Measurements from ENCODE around the gene TSPAN10. TPM values are rescaled to one million over a fixed set of nuclear protein-coding genes. Genes with fewer than 3 reads are reported as not detected.

Gene TSPAN10
- total RNA-seq, 1 donor from 2014 or later: not detected

GRCh38 chr17:81656835-81657234, 19.8 kb downstream of the TSPAN10 start:
- no peak for TF ChIP-seq CTCF (IDR thresholded peaks at IDR 0.05; ENCODE audit: partially characterized antibody, unreplicated experiment)
- H3K9me3 Mint-ChIP-seq (ENCODE audit: unreplicated experiment): peaks cover 2% of the 10 kb centered on the region
- no peak for DNase-seq
- H3K36me3 Mint-ChIP-seq (ENCODE audit: unreplicated experiment): no peaks in the 10 kb centered on the region
- H3K4me3 Mint-ChIP-seq (ENCODE audit: unreplicated experiment): no peak overlapping the region
- H3K4me1 Mint-ChIP-seq (ENCODE audit: low read depth, unreplicated experiment): peaks cover 4% of the 10 kb centered on the region
- peaks cover 4% of the 10 kb centered on the region for H3K27me3 Mint-ChIP-seq (ENCODE audit: unreplicated experiment)
- H3K27ac Mint-ChIP-seq (ENCODE audit: unreplicated experiment): no peak overlapping the region

GRCh38 chr17:81659038-81659437, 22.0 kb downstream of the TSPAN10 start:
- TF ChIP-seq CTCF (IDR thresholded peaks at IDR 0.05; ENCODE audit: partially characterized antibody, unreplicated experiment): no peak
- H3K9me3 Mint-ChIP-seq (ENCODE audit: unreplicated experiment): peaks cover 3% of the 10 kb centered on the region
- H3K27me3 Mint-ChIP-seq (ENCODE audit: unreplicated experiment): no peaks in the 10 kb centered on the region
- H3K36me3 Mint-ChIP-seq (ENCODE audit: unreplicated experiment): no peaks in the 10 kb centered on the region
- peaks cover 3% of the 10 kb centered on the region for H3K4me1 Mint-ChIP-seq (ENCODE audit: low read depth, unreplicated experiment)
- no peak overlapping the region for H3K27ac Mint-ChIP-seq (ENCODE audit: unreplicated experiment)
- no peak for DNase-seq
- no peak overlapping the region for H3K4me3 Mint-ChIP-seq (ENCODE audit: unreplicated experiment)

GRCh38 chr17:81660441-81660840, 23.4 kb downstream of the TSPAN10 start:
- no peaks in the 10 kb centered on the region for H3K27me3 Mint-ChIP-seq (ENCODE audit: unreplicated experiment)
- no peak overlapping the region for H3K4me3 Mint-ChIP-seq (ENCODE audit: unreplicated experiment)
- DNase-seq: no peak
- no peaks in the 10 kb centered on the region for H3K36me3 Mint-ChIP-seq (ENCODE audit: unreplicated experiment)
- peaks cover 4% of the 10 kb centered on the region for H3K9me3 Mint-ChIP-seq (ENCODE audit: unreplicated experiment)
- H3K27ac Mint-ChIP-seq (ENCODE audit: unreplicated experiment): no peak overlapping the region
- no peak for TF ChIP-seq CTCF (IDR thresholded peaks at IDR 0.05; ENCODE audit: partially characterized antibody, unreplicated experiment)
- H3K4me1 Mint-ChIP-seq (ENCODE audit: low read depth, unreplicated experiment): peaks cover 5% of the 10 kb centered on the region

GRCh38 chr17:81662002-81662401, 25.0 kb downstream of the TSPAN10 start:
- H3K27ac Mint-ChIP-seq (ENCODE audit: unreplicated experiment): no peak overlapping the region
- peaks cover 13% of the 10 kb centered on the region for H3K4me1 Mint-ChIP-seq (ENCODE audit: low read depth, unreplicated experiment)
- peaks cover 4% of the 10 kb centered on the region for H3K9me3 Mint-ChIP-seq (ENCODE audit: unreplicated experiment)
- H3K36me3 Mint-ChIP-seq (ENCODE audit: unreplicated experiment): no peaks in the 10 kb centered on the region
- no peak for TF ChIP-seq CTCF (IDR thresholded peaks at IDR 0.05; ENCODE audit: partially characterized antibody, unreplicated experiment)
- no peak overlapping the region for H3K4me3 Mint-ChIP-seq (ENCODE audit: unreplicated experiment)
- H3K27me3 Mint-ChIP-seq (ENCODE audit: unreplicated experiment): peaks cover under 1% of the 10 kb centered on the region
- DNase-seq: no peak

GRCh38 chr17:81664051-81664470, 27.1 kb downstream of the TSPAN10 start:
- no peaks in the 10 kb centered on the region for H3K36me3 Mint-ChIP-seq (ENCODE audit: unreplicated experiment)
- peaks cover 4% of the 10 kb centered on the region for H3K9me3 Mint-ChIP-seq (ENCODE audit: unreplicated experiment)
- no peak overlapping the region for H3K4me3 Mint-ChIP-seq (ENCODE audit: unreplicated experiment)
- TF ChIP-seq CTCF (IDR thresholded peaks at IDR 0.05; ENCODE audit: partially characterized antibody, unreplicated experiment): no peak
- no peak for DNase-seq
- no peak overlapping the region for H3K27ac Mint-ChIP-seq (ENCODE audit: unreplicated experiment)
- peaks cover 2% of the 10 kb centered on the region for H3K27me3 Mint-ChIP-seq (ENCODE audit: unreplicated experiment)
- H3K4me1 Mint-ChIP-seq (ENCODE audit: low read depth, unreplicated experiment): peaks cover 18% of the 10 kb centered on the region
